Endometrial microvascular endothelial cells (primary cell): ENCODE measurements around the gene SSR4. TPM values are rescaled to one million over a fixed set of nuclear protein-coding genes. Genes with fewer than 3 reads are reported as not detected.

ENCODE experiments used
- total RNA-seq: library from RNA; depleted of rRNA; stranded (reverse); fragments of >200 nt; gene quantifications from one replicate; pipeline ENCODE4 v1.2.3, GENCODE V29; 2015; ENCODE audit errors: inconsistent ontology term

The SSR4 gene
- total RNA-seq, 1 donor from 2014 or later = 199 TPM

Other genes with a start within 250 kb of the SSR4 start
- gene CCNQ, start 195.5 kb upstream of the SSR4 start, total RNA-seq = 52.3 TPM
- gene DUSP9, start 147.5 kb upstream of the SSR4 start, total RNA-seq = not detected
- not detected for gene PNCK, start 120.9 kb upstream of the SSR4 start, total RNA-seq
- gene SLC6A8, start 106.7 kb upstream of the SSR4 start, total RNA-seq = 2.6 TPM
- gene BCAP31, start 70.3 kb upstream of the SSR4 start, total RNA-seq = 282 TPM
- 11.7 TPM for gene ABCD1, start 69.8 kb upstream of the SSR4 start, total RNA-seq
- gene PLXNB3, start 30.4 kb upstream of the SSR4 start, total RNA-seq = 15.3 TPM
- gene SRPK3, start 13.6 kb upstream of the SSR4 start, total RNA-seq = 0.56 TPM
- gene IDH3G, start 293 bp upstream of the SSR4 start, total RNA-seq = 77.5 TPM
- not detected for gene PDZD4, start 35.9 kb downstream of the SSR4 start, total RNA-seq
- not detected for gene L1CAM, start 91.5 kb downstream of the SSR4 start, total RNA-seq
- not detected for gene AVPR2, start 110.0 kb downstream of the SSR4 start, total RNA-seq
- 15.4 TPM for gene ARHGAP4, start 131.6 kb downstream of the SSR4 start, total RNA-seq
- gene NAA10, start 140.4 kb downstream of the SSR4 start, total RNA-seq = 216 TPM
- not detected for gene RENBP, start 150.0 kb downstream of the SSR4 start, total RNA-seq
- 44.8 TPM for gene HCFC1, start 177.2 kb downstream of the SSR4 start, total RNA-seq
- 9.8 TPM for gene TMEM187, start 178.1 kb downstream of the SSR4 start, total RNA-seq
- 156 TPM for gene IRAK1, start 225.2 kb downstream of the SSR4 start, total RNA-seq